NB4 (cell line): Measurements from ENCODE around the gene YIPF2.

Experiments used
- DNase-seq: peaks from one replicate; pipeline ENCODE4 v3.0.0; 2010; ENCODE audit warnings: low read depth
- H3K4me3 ChIP-seq: one replicate; pipeline ENCODE4 v1.5.1; 2011; ENCODE audit warnings: mild to moderate bottlenecking, low read depth, low read length, moderate library complexity
- MYC ChIP-seq: IDR thresholded peaks from 2 replicates; pipeline ENCODE4 v1.6.1; 2011; ENCODE audit warnings: low read depth, low read length
- POLR2A ChIP-seq: IDR thresholded peaks from 2 replicates; pipeline ENCODE4 v1.6.1; 2011; ENCODE audit warnings: mild to moderate bottlenecking; ENCODE audit not compliant: insufficient read length; ENCODE audit errors: extremely low read depth
- TF ChIP-seq, protein P1 (sequence below): IDR thresholded peaks from one replicate; pipeline ENCODE4 v1.5.1; 2012; ENCODE audit warnings: low read depth, low read length
- TF ChIP-seq, protein P2 (sequence below): IDR thresholded peaks from 2 replicates; pipeline ENCODE4 v1.6.1; 2011; ENCODE audit warnings: low read depth, low read length

YIPF2 gene

DNA sequence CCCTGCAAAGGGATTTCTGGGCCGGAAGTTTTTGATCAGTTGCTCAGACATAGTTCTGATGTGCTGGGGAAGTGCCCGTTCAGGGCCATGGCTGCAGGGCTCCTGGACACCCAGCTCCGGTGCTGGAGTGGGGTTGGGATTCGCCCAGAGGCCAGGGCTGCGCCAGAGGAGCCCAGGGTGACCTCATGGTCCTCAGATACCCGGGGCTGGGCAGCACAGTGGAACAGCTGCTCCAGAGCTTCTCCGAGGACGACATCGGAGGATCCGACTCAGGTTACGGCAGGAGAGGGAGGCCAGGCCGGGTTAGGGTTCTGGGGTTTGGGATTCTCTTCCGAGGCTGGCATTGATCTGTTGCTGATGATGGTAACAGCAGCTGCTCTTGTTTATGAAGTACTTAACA lies 36.2 kb downstream of the YIPF2 start:
- H3K4me3 ChIP-seq, result no peak overlapping the region
- DNase-seq, result no peak
- TF ChIP-seq POLR2A, result no peak
- TF ChIP-seq, protein P1, sequence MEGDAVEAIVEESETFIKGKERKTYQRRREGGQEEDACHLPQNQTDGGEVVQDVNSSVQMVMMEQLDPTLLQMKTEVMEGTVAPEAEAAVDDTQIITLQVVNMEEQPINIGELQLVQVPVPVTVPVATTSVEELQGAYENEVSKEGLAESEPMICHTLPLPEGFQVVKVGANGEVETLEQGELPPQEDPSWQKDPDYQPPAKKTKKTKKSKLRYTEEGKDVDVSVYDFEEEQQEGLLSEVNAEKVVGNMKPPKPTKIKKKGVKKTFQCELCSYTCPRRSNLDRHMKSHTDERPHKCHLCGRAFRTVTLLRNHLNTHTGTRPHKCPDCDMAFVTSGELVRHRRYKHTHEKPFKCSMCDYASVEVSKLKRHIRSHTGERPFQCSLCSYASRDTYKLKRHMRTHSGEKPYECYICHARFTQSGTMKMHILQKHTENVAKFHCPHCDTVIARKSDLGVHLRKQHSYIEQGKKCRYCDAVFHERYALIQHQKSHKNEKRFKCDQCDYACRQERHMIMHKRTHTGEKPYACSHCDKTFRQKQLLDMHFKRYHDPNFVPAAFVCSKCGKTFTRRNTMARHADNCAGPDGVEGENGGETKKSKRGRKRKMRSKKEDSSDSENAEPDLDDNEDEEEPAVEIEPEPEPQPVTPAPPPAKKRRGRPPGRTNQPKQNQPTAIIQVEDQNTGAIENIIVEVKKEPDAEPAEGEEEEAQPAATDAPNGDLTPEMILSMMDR, result no peak
- TF ChIP-seq, protein P2, sequence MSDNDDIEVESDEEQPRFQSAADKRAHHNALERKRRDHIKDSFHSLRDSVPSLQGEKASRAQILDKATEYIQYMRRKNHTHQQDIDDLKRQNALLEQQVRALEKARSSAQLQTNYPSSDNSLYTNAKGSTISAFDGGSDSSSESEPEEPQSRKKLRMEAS, result no peak

DNA sequence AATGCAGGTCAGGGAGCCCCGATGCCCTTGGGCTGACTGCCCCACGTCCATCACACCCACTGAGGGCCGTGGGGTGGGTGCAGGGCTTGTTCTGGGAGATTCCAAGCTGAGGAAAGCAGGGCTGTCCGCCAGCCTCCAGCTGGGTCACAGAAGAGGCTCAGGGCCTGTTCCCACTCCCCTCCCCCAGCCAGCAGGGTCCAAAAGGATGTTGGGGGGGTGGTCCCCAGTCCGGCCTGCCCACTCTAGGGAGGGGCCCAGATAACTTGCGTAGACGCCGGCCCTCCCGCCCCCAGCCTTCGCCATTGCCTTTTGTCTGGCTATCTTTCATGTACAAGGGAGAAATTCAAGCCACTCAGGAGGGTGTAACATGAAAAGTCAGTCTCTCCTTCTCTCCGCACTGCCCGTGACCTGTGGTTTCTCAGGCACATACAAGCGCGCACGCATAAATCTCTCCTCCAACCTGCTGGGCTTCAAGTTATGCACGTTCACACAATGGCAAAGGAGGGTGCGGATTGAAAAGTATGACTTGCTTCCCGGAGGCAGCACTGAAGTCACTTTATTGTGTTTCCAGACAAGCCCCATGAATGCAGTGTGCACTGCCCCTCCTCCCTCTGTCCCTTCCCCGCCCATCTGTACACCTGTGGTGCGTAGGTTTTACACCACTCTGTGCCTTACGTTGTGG lies 36.9 kb downstream of the YIPF2 start:
- no peak overlapping the region for H3K4me3 ChIP-seq
- TF ChIP-seq MYC, result no peak
- TF ChIP-seq, protein P2, result no peak
- TF ChIP-seq, protein P1, result no peak
- no peak for TF ChIP-seq POLR2A
- DNase-seq, result no peak

DNA sequence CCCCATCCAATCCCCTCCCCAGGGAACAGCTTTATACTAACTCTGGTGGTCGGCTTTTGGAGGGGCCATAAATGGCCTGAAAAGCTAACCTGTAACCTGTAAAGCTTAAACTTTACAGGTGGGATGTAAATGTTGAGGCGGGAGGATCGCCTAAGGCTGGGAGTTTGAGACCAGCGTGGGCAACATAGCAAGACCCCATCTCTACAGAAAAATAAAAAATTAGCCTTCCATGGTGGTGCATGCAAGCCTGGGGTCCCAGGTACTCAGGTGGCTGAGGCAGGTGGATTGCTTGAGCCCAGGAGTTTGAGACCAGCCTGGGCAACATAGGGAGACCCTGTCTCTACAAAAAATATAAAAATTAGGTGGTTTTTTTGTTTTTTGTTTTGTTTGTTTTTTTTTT lies 38.6 kb downstream of the YIPF2 start:
- TF ChIP-seq POLR2A, result no peak
- no peak for TF ChIP-seq MYC
- TF ChIP-seq, protein P2, result no peak
- TF ChIP-seq, protein P1, result no peak
- DNase-seq, result no peak

DNA sequence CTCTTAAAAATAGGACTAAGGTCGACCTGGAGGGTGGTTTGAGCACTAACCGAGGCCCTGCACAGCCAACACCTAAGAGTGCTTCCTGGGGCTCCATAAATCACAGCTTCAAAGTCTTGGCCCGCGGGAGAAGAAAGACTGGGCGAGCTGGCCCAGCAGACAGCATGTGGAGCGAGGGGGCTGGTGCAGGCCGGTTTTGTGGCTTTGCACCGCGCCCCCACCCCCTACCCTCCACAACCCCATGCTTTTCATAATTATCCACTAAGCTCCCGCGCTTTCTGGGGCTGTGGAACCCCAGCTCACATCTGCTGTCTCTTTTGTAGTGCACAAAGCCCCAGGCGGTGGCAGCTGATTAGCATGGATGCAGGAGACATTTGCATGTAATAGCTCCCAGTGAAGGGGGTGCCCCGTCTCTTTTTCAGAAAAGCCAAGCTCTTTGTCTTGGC lies 40.0 kb downstream of the YIPF2 start:
- TF ChIP-seq POLR2A (no peak), MYC (no peak)
- TF ChIP-seq, protein P1, result no peak
- TF ChIP-seq, protein P2, result no peak
- no peak for DNase-seq
- no peak overlapping the region for H3K4me3 ChIP-seq

More for the DNA sequence above, 38.6 kb downstream of the YIPF2 start:
- no peak overlapping the region for H3K4me3 ChIP-seq

DNA sequence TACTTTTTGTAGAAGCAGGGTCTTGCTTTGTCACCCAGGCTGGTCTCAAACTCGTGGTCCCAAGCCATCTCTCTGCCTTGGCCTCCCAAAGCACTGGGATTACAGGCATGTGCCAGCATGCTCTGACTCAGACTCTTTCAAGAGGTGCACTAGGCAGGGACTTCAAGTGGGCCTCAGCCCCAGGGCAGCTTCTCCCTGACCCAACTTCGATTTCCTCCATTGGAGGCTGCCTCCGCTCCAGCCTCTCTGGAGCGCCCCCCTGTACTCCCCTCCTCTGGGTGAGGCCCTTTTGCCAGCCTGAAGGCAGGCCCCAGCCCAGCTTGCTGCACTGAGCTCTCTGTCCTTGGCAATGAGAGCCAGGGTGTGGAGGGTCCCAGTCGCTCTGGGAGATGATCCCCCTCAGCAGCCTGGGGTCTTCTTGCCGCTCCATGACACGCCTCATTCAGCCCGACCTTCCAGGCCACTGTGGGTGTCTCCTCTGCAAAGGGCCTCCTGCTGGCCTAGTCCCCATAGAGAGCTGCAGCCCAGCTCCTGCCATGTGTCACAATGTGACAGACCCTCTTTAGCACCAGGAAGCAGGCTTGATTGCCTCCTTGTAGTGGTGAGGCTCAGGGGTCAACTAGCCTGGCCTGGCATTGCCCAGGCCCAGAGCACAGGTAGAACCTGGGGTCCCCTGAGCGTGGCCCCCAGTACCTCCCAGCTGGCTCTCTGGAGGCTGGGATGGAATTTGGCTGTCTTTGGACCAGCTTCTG lies 40.6 kb downstream of the YIPF2 start:
- no peak overlapping the region for H3K4me3 ChIP-seq
- no peak for DNase-seq
- TF ChIP-seq, protein P2, result no peak
- TF ChIP-seq, protein P1, result no peak
- TF ChIP-seq POLR2A (no peak), MYC (no peak)
